Measurements from ENCODE around the gene ACSM6. TPM values are rescaled to one million over a fixed set of nuclear protein-coding genes. Genes with fewer than 3 reads are reported as not detected.

ACSM6 gene
- total RNA-seq, 1 experiment from 2014 or later, result not detected

GRCh38 chr10:95265572-95265971 is 71.5 kb downstream of the ACSM6 start:
- Mint-ChIP-seq H3K4me1 (peaks cover 73% of the 10 kb centered on the region), H3K9me3 (no peaks in the 10 kb centered on the region), H3K4me3 (no peak overlapping the region), H3K27me3 (ENCODE audit: low read depth) (no peaks in the 10 kb centered on the region), H3K27ac (peak overlapping the region; percentile 85), H3K36me3 (peaks cover 61% of the 10 kb centered on the region)
- TF ChIP-seq STAT6 (CRISPR knock-in tag; conservative IDR thresholded peaks at IDR 0.05; ENCODE audit: low read depth) (no peak), ZNF121 (CRISPR knock-in tag; IDR thresholded peaks at IDR 0.05) (peak; percentile 75), TEAD4 (CRISPR knock-in tag; IDR thresholded peaks at IDR 0.05) (no peak), TCF7 (CRISPR knock-in tag; IDR thresholded peaks at IDR 0.05; ENCODE audit: low read depth) (no peak), ZNF416 (CRISPR knock-in tag; IDR thresholded peaks at IDR 0.05) (no peak)
- TF ChIP-seq, protein P1, sequence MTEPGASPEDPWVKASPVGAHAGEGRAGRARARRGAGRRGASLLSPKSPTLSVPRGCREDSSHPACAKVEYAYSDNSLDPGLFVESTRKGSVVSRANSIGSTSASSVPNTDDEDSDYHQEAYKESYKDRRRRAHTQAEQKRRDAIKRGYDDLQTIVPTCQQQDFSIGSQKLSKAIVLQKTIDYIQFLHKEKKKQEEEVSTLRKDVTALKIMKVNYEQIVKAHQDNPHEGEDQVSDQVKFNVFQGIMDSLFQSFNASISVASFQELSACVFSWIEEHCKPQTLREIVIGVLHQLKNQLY (CRISPR knock-in tag; IDR thresholded peaks at IDR 0.05), result no peak
- TF ChIP-seq, protein P2, sequence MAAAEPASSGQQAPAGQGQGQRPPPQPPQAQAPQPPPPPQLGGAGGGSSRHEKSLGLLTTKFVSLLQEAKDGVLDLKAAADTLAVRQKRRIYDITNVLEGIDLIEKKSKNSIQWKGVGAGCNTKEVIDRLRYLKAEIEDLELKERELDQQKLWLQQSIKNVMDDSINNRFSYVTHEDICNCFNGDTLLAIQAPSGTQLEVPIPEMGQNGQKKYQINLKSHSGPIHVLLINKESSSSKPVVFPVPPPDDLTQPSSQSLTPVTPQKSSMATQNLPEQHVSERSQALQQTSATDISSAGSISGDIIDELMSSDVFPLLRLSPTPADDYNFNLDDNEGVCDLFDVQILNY (CRISPR knock-in tag; IDR thresholded peaks at IDR 0.05), result no peak
- POLR2A ChIA-PET, result interaction anchor here (0.9 kb wide), 1 partner anchor 8 kb away, joined by 4 read pairs; no protein-coding TSS in a partner anchor
- no peak for ATAC-seq
- no peak for DNase-seq (ENCODE audit: low spot score)
- CTCF ChIA-PET, result interaction anchor here (1.0 to 3.1 kb wide), 8 partner anchors 12 to 97 kb away, joined by 3 to 22 read pairs (median 5); no protein-coding TSS in a partner anchor

- no peak for ATAC-seq
- TF ChIP-seq JAZF1 (CRISPR knock-in tag; IDR thresholded peaks at IDR 0.05) (no peak), TEAD1 (CRISPR knock-in tag; IDR thresholded peaks at IDR 0.05) (no peak), GTF2I (CRISPR knock-in tag; conservative IDR thresholded peaks at IDR 0.05) (no peak), PREB (CRISPR knock-in tag; IDR thresholded peaks at IDR 0.05; ENCODE audit: borderline replicate concordance) (no peak), IRF1 (CRISPR knock-in tag; IDR thresholded peaks at IDR 0.05) (no peak), PRDM15 (CRISPR knock-in tag; IDR thresholded peaks at IDR 0.05) (no peak)
- TF ChIP-seq, protein P3, sequence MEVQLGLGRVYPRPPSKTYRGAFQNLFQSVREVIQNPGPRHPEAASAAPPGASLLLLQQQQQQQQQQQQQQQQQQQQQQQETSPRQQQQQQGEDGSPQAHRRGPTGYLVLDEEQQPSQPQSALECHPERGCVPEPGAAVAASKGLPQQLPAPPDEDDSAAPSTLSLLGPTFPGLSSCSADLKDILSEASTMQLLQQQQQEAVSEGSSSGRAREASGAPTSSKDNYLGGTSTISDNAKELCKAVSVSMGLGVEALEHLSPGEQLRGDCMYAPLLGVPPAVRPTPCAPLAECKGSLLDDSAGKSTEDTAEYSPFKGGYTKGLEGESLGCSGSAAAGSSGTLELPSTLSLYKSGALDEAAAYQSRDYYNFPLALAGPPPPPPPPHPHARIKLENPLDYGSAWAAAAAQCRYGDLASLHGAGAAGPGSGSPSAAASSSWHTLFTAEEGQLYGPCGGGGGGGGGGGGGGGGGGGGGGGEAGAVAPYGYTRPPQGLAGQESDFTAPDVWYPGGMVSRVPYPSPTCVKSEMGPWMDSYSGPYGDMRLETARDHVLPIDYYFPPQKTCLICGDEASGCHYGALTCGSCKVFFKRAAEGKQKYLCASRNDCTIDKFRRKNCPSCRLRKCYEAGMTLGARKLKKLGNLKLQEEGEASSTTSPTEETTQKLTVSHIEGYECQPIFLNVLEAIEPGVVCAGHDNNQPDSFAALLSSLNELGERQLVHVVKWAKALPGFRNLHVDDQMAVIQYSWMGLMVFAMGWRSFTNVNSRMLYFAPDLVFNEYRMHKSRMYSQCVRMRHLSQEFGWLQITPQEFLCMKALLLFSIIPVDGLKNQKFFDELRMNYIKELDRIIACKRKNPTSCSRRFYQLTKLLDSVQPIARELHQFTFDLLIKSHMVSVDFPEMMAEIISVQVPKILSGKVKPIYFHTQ (CRISPR knock-in tag; IDR thresholded peaks at IDR 0.05), result no peak
- TF ChIP-seq, protein P4, sequence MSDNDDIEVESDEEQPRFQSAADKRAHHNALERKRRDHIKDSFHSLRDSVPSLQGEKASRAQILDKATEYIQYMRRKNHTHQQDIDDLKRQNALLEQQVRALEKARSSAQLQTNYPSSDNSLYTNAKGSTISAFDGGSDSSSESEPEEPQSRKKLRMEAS (CRISPR knock-in tag; IDR thresholded peaks at IDR 0.05), result no peak
- TF ChIP-seq, protein P5, sequence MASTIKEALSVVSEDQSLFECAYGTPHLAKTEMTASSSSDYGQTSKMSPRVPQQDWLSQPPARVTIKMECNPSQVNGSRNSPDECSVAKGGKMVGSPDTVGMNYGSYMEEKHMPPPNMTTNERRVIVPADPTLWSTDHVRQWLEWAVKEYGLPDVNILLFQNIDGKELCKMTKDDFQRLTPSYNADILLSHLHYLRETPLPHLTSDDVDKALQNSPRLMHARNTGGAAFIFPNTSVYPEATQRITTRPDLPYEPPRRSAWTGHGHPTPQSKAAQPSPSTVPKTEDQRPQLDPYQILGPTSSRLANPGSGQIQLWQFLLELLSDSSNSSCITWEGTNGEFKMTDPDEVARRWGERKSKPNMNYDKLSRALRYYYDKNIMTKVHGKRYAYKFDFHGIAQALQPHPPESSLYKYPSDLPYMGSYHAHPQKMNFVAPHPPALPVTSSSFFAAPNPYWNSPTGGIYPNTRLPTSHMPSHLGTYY (CRISPR knock-in tag; IDR thresholded peaks at IDR 0.05), result no peak
- H3K27ac Mint-ChIP-seq, result peak overlapping the region; percentile 97
Measured at GRCh38 chr10:95266674-95267095, 72.6 kb downstream of the ACSM6 start.

More at GRCh38 chr10:95266674-95267095, 72.6 kb downstream of the ACSM6 start:
- H3K36me3 Mint-ChIP-seq, result peaks cover 57% of the 10 kb centered on the region
- H3K4me1 Mint-ChIP-seq, result peaks cover 61% of the 10 kb centered on the region
- H3K9me3 Mint-ChIP-seq, result no peaks in the 10 kb centered on the region
- H3K4me3 Mint-ChIP-seq, result no peak overlapping the region
- ChIA-PET POLR2A (no interaction called here), CTCF (interaction anchor here (3.1 kb wide), 1 partner anchor 20 kb away, joined by 22 read pairs; no protein-coding TSS in a partner anchor)
- DNase-seq (ENCODE audit: low spot score), result no peak
- H3K27me3 Mint-ChIP-seq (ENCODE audit: low read depth), result no peaks in the 10 kb centered on the region

Measured in WTC11 (cell line).